Hematopoietic multipotent progenitor cell treated with erythropoietin and hydrocortisone succinate and interleukin-3 and kit ligand, for 6 days (in vitro differentiated cells): ENCODE data around the gene ZNF541.
"Not testable (repeated sequence)": the region's sequence is repeated elsewhere in the genome, so short reads cannot be mapped to it uniquely, and the experiment has no call there.

ENCODE experiments used
- DNase-seq: peaks from one replicate; pipeline ENCODE4 v3.0.0-alpha.2; 2015

The ZNF541 gene

DNA sequence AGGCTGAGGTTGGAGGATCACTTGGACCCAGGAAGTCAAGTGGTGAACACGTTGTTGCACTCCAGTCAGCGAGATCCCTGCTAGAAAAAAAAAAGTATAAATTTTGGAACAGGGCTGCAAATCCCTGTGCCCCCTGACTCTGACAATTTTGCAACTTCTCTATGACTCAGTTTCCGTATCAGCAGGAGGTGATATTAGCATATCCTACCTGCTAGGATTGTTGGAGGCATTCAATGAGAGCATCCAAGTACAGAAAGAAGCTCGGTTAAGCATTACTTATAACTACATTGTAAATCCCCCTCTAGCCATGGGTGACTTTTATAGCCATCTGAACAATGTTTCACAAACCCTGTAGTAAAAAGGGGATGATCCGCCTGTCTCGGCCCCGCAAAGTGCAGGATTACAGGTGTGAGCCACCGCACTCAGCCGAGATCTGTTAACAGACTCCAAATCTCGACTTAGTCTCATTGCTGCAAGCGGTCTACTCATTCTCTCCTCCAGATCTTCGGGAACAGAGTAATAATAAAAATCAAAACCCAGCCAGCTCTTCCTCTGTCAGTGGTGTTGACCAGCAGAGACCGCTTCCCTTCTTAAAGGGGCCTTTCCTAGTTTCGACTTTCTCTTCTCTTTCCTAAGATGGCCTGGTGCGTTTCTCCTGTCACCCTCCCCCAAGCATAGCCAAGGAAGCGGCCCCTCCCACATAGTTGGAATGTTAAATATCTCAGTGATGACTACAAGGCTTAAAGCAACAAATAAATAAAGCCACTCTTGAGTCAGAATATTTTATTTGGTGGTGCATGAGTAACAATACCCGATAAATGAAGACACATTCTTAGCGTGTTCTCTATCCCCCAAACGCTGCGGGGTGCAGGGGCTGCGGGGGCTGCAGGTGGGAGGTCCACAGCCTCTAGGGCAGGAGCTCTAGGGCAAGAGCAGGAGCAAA lies 25.7 kb upstream of the ZNF541 start:
- no peak for DNase-seq

DNA sequence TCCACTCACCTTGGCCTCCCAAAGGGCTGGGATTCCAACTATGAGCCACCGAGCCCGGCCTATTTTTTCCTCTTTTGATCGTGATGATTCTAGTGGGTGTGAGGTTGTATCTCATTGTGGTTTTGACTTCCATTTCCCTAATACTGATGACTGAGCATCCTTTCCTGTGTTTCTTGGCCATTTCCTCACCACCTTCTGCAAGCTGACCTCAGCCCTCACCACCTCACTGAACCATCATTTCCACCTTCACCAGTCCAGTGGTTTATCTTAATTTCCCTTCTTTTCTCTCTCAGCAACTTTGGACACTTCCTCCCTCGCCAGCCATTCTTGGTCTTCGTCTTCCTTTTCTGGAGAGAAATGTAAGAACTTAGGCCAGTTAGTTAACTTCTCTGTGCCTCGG lies 23.0 kb upstream of the ZNF541 start:
- no peak for DNase-seq

DNA sequence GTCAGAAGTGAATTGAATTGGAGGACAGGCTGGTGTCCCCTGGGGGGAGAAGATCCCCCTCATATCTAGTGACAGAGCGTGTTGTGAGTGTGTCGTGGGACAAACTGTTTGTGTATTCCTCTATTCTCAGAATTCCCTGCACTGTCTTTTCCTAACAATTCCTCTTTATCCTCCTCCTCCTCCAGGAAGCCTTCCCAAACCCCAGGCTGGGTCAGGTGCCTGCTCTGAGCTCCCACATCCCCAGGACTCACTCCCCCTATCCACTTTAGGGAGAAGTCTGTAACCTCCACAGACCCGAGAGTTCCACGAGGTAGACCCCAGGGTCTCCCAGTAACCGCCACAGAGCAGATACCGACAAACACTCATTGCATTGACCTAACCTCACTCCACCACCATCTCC lies 20.9 kb upstream of the ZNF541 start:
- DNase-seq, result no peak

- no peak for DNase-seq
These were observed 16.9 kb upstream of the ZNF541 start for GRCh38 chr19:47589824-47590223.

GRCh38 chr19:47587295-47587694 lies 14.3 kb upstream of the ZNF541 start:
- no peak for DNase-seq

- DNase-seq, result not testable (repeated sequence)
These were observed 10.2 kb upstream of the ZNF541 start for GRCh38 chr19:47583161-47583560.

- DNase-seq, result no peak
These were observed 9.5 kb upstream of the ZNF541 start for GRCh38 chr19:47582320-47582909.

GRCh38 chr19:47581605-47582319 lies 8.8 kb upstream of the ZNF541 start:
- DNase-seq, result no peak

- no peak for DNase-seq
These were observed 7.4 kb upstream of the ZNF541 start for GRCh38 chr19:47580397-47580796.

GRCh38 chr19:47572635-47573034 lies 313 bp downstream of the ZNF541 start:
- no peak for DNase-seq

GRCh38 chr19:47569331-47569730 lies 3.6 kb downstream of the ZNF541 start:
- DNase-seq, result no peak

GRCh38 chr19:47564081-47564480 lies 8.9 kb downstream of the ZNF541 start:
- no peak for DNase-seq

GRCh38 chr19:47561440-47562057 lies 11.4 kb downstream of the ZNF541 start:
- DNase-seq, result no peak

- DNase-seq, result no peak
These were observed 11.9 kb downstream of the ZNF541 start for GRCh38 chr19:47560999-47561398.

DNA sequence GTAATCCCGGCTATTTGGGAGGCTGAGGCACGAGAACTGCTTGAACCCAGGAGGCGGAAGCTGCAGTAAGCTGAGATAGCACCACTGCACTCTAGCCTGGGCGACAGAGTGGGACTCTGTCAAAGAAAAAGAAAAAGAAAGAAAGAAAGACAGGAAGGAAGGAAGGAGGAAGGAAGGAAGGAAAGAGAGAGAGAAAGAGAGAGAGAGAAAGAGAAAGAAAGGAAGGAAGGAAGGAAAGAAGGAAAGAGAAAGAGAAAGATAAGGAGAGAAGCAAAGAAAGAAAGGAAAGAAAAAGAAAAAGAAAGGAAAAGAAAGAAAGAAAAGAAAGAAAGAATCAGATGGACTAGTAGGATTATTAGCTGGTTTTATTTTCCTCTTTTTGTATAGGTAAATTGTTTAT lies 22.8 kb downstream of the ZNF541 start:
- no peak for DNase-seq

GRCh38 chr19:47549261-47549862 lies 23.6 kb downstream of the ZNF541 start:
- DNase-seq, result no peak

- DNase-seq, result no peak
These were observed 25.7 kb downstream of the ZNF541 start for GRCh38 chr19:47547199-47547598.

DNA sequence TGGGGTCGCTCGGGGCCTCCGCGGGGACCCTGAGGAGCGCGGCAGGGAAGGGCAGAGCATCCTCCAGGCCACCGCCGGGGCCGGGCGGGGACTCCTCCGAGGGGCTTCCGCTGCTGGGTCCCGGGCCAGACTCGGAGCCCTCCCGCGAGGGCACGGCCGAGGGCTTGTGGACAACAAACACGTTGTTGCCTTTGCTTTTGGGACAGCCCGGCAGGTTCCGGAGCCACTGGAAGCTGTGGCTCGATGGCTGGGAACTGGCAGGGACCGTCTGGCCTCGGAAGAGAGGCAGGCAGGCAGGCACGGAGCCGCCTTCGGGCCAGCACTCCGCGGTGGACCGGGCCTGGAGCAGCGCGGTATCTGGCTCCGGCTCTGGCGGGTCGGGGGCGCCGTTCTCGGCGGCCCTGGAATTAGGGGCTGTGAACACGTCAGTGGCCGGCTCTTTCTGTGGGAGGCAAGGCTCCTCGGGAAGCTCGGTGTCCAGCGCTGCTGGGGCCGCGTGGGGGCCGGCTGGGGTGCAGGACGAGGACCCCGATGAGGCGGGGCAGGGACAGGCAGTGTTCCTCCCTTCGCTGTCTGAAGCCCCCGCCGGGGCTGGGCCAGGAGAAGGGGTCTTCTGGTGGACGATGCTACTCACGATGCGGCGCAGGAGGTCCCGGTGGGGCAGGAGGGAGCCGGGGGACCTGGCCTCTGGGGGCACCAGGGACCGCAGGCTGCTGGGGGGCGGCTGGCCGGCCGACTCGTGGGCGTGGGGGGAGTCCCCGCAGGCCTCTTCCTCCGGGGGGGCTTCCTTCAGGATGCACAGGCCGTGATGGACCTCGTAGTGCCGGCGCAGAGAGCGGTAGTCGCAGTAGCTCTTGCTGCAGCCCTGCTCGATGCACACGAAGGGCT lies 27.6 kb downstream of the ZNF541 start:
- no peak for DNase-seq

DNA sequence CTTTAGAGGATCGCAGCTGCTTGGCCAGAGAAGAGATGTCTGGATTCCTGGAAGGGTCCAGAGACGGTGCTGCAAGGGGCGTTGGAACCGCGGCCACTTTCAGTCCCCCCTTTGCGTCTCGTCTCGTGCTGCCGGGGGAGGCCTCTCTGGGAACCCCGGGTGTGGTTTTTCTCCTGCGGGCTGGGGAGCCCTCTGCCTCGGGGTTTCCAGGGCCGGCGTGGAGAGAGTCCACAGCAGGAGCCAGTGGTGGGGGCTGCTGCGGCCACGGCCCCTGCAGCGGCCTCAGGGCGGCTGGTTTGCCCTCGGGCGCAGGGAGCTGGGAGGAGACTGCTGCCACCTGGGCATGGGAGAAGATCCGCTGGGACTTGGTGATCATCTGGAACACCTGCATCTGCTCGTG lies 28.5 kb downstream of the ZNF541 start:
- DNase-seq, result no peak

- no peak for DNase-seq
These were observed 28.9 kb downstream of the ZNF541 start for GRCh38 chr19:47544075-47544474.

DNA sequence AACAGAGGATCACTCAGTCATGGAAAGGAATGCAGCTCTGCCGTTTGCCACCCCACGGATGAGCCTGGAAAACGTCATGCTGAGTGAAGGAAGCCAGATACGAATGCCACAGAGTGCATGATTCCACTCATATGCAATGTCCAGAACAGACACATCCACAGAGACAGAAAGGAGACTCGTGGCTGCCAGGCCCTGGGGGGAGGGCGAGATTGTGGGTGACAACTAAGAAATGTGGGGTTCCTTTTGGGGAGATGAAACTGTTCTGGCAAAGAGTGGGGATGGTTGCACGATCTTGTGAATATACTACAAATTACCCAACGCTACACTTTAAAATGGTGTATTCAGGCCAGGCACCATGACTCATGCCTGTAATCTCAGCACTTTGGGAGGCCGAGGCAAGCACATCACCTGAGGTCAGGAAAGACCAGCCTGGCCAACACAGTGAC lies 30.9 kb downstream of the ZNF541 start:
- no peak for DNase-seq

DNA sequence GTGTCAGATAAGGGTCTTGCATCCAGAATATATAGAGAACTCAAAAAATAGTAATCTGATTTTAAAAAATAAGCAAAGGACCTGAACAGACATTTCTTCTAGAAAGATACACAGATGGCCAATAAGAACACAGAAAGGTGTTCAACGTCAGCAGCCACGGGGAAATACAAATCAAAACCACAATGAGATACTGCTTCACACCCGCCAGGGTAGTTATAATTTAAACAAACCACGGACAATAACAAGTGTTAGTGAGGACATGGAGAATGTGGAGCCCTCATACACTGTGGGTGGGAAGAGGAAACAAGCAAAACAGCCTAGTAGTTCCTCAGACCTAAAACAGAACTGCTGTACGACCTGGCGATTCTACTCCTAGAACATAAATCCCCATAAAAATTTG lies 31.4 kb downstream of the ZNF541 start:
- peak; percentile 17 for DNase-seq
